ENCODE data around the gene UFL1. TPM values are rescaled to one million over a fixed set of nuclear protein-coding genes. Genes with fewer than 3 reads are reported as not detected.

Gene UFL1
- total RNA-seq, 1 donor from 2014 or later, result 27.5 TPM

DNA sequence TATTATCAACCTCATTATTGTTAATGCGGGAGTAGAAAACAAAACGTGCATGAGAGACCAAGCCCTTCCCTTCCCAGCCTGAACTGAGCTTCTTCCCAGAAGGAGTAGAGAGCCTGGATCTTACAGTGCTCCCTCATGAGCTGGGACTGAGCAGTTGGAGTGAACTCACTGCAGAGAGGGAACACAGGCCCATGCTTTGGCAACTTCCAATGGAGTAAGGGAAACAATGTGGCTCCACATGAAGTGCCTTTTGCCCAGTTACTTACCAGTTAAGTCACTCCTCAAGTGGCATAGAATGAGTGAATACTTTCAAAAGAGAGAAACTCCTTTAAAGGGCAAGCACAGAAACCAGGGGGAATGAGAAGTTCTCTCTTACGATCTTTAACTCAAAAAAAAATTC lies 53.8 kb downstream of the UFL1 start:
- Histone ChIP-seq H3K4me3 (ENCODE audit: low read depth, low read length) (no peak overlapping the region), H3K27me3 (ENCODE audit: control insufficient read depth, insufficient read depth, low read length) (no peaks in the 10 kb centered on the region), H3K36me3 (ENCODE audit: control insufficient read depth, insufficient read depth, low read length) (no peaks in the 10 kb centered on the region)
- TF ChIP-seq, protein P1, sequence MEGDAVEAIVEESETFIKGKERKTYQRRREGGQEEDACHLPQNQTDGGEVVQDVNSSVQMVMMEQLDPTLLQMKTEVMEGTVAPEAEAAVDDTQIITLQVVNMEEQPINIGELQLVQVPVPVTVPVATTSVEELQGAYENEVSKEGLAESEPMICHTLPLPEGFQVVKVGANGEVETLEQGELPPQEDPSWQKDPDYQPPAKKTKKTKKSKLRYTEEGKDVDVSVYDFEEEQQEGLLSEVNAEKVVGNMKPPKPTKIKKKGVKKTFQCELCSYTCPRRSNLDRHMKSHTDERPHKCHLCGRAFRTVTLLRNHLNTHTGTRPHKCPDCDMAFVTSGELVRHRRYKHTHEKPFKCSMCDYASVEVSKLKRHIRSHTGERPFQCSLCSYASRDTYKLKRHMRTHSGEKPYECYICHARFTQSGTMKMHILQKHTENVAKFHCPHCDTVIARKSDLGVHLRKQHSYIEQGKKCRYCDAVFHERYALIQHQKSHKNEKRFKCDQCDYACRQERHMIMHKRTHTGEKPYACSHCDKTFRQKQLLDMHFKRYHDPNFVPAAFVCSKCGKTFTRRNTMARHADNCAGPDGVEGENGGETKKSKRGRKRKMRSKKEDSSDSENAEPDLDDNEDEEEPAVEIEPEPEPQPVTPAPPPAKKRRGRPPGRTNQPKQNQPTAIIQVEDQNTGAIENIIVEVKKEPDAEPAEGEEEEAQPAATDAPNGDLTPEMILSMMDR (IDR thresholded peaks at IDR 0.05; ENCODE audit: insufficient read depth, low read length, poor library complexity, severe bottlenecking), result no peak
- no peak for DNase-seq (ENCODE audit: low read depth)

DNA sequence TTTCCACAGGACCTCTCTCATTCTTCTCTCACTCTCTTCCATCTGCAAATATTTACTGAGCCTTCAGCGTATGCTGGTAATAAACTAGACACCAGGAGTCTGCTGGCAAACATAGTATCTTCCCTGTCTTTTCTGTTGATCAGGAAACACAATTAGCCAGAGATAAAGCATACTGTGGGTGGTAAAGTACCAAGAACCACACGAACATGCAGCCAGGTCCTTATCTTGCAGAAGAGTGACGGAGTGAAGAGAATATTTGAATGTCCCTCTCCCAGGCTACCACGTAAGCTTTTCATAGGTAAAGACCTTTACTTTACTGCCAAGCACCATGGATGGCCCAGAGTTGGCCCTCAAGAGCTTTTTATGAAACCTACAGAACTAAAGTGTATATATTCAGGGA lies 54.6 kb downstream of the UFL1 start:
- TF ChIP-seq, protein P1 (IDR thresholded peaks at IDR 0.05; ENCODE audit: insufficient read depth, low read length, poor library complexity, severe bottlenecking), result no peak
- no peaks in the 10 kb centered on the region for H3K27me3 ChIP-seq (ENCODE audit: control insufficient read depth, insufficient read depth, low read length)
- no peak overlapping the region for H3K4me3 ChIP-seq (ENCODE audit: low read depth, low read length)
- no peak for DNase-seq (ENCODE audit: low read depth)
- H3K36me3 ChIP-seq (ENCODE audit: control insufficient read depth, insufficient read depth, low read length), result no peaks in the 10 kb centered on the region

DNA sequence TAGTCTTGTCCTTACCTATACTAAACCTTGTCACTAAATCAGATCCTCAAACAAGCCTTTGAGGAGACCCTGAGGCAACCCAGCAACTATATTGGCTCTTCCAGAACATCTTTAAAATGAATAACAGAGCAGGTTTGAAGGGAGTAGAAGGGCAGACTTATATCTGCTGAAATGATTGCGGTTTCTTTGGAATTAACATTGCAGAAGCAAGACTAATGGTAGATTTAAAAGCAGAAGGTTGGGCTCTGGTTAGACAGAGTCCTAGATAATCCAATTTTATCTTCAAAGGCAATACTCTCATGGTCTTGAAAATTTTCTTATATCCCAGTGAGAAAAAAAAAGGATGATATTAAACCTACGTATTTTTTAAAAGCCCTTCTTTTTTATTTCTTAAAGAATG lies 60.4 kb downstream of the UFL1 start:
- Histone ChIP-seq H3K27me3 (ENCODE audit: control insufficient read depth, insufficient read depth, low read length) (no peaks in the 10 kb centered on the region), H3K36me3 (ENCODE audit: control insufficient read depth, insufficient read depth, low read length) (no peaks in the 10 kb centered on the region), H3K4me3 (ENCODE audit: low read depth, low read length) (no peak overlapping the region)
- TF ChIP-seq, protein P1 (IDR thresholded peaks at IDR 0.05; ENCODE audit: insufficient read depth, low read length, poor library complexity, severe bottlenecking), result no peak
- DNase-seq (ENCODE audit: low read depth), result no peak

DNA sequence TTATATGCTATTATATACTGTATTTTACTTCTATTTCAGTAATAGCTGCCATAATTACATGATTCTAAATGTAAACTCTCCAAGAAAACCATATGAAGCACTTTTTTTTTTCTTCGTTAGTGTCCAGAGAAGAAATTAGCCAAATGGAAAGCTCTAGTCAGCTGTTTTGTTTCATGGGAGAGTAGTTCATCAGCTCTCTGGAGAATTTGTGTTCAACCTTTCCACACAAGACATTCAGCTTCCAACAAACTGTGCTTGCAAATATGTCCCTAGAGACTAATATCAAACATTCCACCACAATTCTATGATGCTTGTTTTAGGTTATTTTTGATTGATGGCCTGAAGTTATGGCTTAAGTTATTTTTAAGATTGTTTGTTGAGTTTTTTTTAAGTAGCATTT lies 60.8 kb downstream of the UFL1 start:
- H3K4me3 ChIP-seq (ENCODE audit: low read depth, low read length), result no peak overlapping the region
- H3K27me3 ChIP-seq (ENCODE audit: control insufficient read depth, insufficient read depth, low read length), result no peaks in the 10 kb centered on the region
- DNase-seq (ENCODE audit: low read depth), result no peak
- no peaks in the 10 kb centered on the region for H3K36me3 ChIP-seq (ENCODE audit: control insufficient read depth, insufficient read depth, low read length)
- TF ChIP-seq, protein P1 (IDR thresholded peaks at IDR 0.05; ENCODE audit: insufficient read depth, low read length, poor library complexity, severe bottlenecking), result no peak

DNA sequence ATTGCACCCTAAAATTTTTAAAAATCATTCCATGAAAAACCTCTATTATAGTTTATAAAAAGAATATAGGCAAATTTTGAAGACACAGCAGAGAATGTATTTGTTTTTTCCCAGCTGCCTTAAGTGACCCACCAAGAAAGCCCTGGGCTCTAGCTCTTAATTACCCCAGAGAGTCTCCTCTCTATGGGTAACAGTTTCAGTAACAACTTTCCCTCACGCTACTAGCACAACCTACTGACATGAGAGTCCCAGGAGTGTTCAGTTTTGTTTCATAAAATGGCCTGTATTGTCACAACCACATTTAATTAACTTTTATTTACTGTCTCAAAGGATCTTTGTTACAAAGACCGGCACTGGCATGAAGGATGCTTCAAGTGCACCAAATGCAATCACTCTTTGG lies 82.8 kb downstream of the UFL1 start:
- no peaks in the 10 kb centered on the region for H3K27me3 ChIP-seq (ENCODE audit: control insufficient read depth, insufficient read depth, low read length)
- no peak for DNase-seq (ENCODE audit: low read depth)
- H3K4me3 ChIP-seq (ENCODE audit: low read depth, low read length), result no peak overlapping the region
- no peaks in the 10 kb centered on the region for H3K36me3 ChIP-seq (ENCODE audit: control insufficient read depth, insufficient read depth, low read length)
- TF ChIP-seq, protein P1 (IDR thresholded peaks at IDR 0.05; ENCODE audit: insufficient read depth, low read length, poor library complexity, severe bottlenecking), result no peak

Other genes starting within 250 kb of the UFL1 start
- gene FHL5, start 41.3 kb downstream of the UFL1 start, total RNA-seq, result not detected in 2 replicates

Data from kidney epithelial cell (primary cell).